Endometrial microvascular endothelial cells (primary cell): ENCODE results near the gene NACC2. TPM values are rescaled to one million over a fixed set of nuclear protein-coding genes. Genes with fewer than 3 reads are reported as not detected.
"Not testable (repeated sequence)": the region's sequence is repeated elsewhere in the genome, so short reads cannot be mapped to it uniquely, and the experiment has no call there.

Experiments
- in situ Hi-C: cut with HindIII; loops from 2 replicates; pipeline ENCODE4 v1.10.0; 2017; ENCODE audit warnings: low sequenced_read_pairs, low pct_unique_long_range_greater_than_20kb; ENCODE audit errors: inconsistent ontology term
- total RNA-seq: library from RNA; depleted of rRNA; stranded (reverse); fragments of >200 nt; gene quantifications from one replicate; pipeline ENCODE4 v1.2.3, GENCODE V29; 2015; ENCODE audit errors: inconsistent ontology term

Gene NACC2
- total RNA-seq, 1 donor from 2014 or later: 21.9 TPM

DNA sequence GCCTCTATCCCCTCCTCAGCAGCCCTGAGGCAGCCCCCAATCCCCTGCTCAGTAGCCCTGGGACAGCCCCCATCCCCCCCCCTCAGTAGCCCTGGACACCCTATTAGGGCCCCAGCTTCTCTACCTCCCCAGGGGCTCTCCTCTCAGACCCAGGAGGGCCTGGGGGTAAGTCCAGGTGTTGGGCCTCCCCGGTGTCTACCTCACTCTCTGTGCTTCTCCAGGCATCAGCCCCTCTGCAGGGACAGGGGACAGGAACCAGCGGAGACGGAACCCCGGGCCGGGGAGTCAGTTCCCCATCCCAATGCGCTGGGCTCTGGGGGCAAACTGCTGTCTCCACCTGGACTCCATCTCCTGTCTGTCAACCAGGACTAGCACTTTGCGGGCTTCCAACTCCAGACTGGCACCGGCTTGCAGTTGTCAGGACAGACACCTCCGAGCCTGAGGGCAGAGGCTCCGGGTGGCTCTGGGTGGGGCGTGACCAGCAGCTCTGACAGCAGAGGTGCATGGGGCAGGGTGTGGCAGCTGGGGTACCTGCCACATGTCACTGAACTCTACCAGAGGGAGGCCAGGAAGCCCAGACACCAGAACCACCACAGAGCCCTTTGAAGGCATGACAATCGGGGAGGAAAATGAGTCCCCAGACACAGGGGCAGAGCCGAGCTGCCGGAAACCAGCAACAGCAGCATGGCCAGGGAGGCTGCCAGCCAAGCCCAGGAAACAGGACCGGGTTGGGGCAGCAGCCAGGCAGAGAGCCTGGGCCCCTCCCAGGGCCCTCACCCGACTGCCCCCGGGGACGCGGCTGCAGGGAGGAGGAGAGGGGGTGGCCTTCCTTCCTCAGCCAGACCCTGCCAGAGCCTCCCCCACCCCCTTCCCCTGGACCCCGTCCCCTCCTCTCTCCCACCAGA lies 116.2 kb downstream of the NACC2 start:
- in situ Hi-C loops: no loop called here

DNA sequence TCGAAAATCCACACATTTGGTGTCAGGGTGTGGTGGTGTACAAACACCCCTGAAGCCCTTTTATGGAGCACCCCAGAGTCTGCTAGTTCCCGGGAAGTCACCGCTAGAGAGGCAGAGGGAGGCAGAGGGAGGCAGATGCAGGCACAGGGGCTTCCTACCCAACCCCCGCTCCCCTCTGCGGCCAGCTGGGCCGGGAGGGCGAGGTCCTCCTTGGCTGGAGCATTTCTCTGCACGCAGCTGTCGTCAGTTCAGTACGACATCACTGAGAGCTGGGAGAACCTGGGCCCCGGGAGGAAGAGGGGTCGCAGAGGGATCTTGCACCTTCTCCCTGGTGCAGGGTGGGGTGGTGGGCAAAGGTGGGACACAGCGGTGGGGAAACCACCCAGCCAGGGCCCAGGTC lies 118.1 kb downstream of the NACC2 start:
- in situ Hi-C loops: no loop called here

DNA sequence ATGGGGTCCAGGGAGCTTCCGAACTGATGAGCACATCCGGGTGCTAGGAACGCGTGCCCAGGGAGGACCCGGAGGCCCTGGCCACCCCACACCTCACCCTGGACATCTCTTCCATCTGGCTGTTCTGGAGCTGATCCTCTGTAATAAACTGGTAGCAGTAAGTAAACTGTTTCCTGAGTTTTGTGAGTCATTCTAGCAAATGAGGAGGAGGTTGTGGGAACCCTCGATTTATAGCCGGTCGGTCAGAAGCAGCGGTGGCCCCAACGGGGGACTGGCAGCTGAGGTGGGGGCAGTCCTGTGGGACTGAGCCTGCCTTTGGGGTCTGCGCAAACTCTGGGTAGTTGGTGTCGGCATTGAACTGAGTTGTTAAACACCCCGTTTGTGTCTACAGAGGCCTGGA lies 118.6 kb downstream of the NACC2 start:
- in situ Hi-C loops: no loop called here

DNA sequence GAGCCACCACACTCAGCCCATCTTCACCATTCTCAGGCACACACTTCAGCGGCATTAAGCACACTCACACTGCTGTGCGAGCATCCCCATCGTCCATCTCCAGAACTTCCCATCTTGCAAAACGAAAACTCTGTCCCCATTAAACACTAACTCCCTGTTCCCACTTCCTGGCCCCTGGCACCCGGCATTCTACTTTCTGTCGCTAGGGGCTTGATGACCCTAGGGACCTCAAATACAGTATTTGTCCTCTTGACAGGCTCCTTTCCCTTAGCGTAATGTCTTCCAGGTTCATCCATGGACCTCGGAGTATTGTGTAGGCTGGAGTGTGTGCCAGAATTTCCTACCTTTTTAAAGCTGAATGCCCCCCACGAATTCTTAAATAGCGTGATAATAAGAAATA lies 119.3 kb downstream of the NACC2 start:
- in situ Hi-C loops: no loop called here

DNA sequence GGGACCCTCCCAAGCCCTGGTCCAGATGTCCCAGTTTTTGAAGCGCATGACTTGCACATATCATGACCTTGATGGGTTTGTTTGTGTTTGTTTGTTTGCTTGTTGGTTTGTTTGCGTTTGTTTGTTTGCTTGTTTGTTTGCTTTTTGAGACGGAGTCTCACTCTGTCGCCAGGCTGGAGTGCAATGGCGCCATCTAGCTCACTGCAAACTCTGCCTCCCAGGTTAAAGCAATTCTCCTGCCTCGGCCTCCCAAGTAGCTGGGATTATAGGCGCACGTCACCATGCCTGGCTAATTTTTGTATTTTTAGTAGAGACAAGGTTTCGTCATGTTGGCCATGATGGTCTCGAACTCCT lies 120.9 kb downstream of the NACC2 start:
- in situ Hi-C loops: no loop called here

DNA sequence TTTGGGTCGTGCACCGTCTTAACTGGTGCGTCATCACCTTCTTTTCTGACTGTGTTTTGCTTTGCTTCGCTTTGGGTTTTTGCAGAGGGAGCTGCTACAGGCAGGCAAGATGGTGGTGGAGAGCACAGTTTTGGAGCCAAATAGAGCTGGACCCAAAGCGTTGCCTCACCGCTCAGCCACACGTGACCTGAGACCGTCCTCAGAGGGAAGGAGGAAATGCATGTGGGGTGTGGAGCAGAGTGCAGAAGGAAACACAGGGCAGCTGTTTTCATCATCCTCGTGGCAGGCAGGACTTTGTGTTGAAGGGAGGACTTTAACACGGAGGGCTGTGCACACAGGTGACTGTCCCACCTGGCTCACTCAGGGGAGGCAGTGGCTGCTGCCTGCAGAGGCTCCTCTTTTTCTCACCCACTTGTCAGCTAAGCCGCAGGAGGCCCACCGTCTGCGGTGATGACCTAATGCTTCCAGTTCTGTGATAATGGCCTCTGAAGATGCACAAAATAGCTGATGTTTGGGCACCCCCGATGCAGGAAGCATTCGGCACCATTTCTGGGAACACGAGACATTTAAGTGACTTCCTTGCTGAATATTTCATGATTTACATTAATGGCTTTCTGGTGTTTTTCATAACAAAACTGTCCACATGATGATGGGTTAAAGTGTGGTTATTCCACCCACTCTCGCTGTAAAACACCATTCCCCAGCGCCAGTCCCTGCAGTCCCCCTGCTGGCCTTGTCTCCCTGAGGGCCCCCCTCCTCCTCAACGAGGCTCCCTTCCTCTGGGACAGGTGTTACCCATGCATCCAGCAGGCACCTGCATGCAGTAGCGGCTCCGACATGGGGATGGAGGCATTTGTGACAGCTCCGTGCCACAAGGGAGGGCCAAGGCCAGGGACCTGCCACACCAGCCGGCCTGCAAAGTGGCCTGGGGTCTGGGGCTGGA lies 121.5 kb downstream of the NACC2 start:
- in situ Hi-C loops: no loop called here

DNA sequence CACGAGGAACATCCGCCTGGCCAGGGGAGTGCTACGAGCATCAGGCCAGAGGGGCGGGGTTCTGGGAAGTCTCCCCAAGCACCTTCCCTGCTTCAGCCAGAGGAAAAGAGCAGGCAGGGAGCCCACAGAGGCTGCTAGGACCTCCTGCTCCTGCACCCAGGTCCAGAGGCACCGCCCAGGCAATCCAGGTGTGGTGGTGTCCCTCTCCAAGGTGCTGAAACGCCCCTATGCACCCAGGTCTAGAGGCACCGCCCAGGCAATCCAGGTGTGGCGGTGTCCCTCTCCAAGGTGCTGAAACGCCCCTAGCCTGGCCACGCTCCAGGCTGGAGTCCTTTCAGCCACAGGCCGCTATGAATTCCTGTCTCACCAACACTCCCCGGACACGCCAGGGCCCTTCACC lies 123.2 kb downstream of the NACC2 start:
- in situ Hi-C loops: no loop called here

DNA sequence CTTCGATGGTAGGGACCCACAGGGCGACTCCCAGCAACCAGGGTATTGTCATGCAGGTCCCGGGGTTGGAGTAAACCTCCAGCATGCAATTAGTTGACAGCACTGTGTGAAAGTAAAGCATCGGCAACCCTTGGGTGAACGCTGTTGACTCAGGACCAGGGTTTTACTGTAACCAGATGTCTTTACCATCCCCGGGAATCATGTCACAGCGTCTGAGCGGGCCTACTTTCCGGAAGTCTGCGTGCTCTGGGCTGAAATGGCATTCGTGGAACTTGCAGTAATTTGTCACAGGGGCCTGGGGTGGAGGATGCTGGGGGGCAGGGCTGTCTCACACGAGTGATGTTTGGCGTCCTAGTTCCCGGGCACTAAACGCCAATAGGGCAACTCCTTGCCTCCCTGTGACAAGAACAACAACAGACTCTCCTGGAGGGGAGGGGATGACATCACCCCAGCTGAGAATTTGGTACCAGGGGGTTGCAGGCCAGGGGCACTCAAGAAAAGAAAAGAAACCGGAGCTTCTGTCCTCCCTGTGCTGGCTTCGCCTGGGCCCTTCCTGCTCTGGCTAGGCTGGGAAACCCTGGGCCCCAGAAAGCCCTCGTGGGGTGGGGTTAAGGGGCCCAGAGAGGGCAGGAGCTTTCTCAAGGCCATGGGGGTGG lies 123.8 kb downstream of the NACC2 start:
- in situ Hi-C loops: no loop called here

DNA sequence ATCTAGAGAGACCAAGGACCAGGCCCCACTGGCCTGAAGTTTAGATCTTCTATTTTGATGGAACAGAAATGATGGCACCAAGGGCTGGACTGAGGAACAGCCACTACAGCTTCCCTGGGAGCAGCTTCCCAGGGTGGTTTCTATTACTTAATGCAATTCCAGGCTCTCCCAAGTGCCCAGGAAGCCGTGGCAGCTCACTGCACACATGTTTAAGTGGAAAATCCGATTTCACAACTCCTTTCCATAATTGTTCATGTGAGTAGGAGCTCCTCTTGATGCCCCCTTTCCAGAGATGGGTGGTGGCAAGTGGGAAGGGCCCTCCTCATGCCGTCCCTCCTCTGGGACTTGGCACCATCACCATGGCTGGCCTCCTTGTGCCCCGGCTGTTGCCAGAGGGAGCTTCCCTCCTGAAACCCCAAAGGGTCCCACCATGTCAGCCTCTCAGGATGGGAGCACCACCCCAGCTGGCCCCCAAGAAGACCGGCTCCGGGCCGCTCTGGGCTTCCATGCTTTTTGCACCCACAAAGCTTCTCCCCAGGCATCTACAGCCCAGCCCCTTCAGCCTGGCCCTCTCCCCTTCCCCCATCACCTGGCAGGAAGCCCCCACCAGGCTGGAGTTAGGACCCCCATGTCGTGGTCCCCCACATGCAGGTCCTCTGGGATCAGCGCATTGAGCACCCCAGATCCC lies 124.8 kb downstream of the NACC2 start:
- in situ Hi-C loops: no loop called here

DNA sequence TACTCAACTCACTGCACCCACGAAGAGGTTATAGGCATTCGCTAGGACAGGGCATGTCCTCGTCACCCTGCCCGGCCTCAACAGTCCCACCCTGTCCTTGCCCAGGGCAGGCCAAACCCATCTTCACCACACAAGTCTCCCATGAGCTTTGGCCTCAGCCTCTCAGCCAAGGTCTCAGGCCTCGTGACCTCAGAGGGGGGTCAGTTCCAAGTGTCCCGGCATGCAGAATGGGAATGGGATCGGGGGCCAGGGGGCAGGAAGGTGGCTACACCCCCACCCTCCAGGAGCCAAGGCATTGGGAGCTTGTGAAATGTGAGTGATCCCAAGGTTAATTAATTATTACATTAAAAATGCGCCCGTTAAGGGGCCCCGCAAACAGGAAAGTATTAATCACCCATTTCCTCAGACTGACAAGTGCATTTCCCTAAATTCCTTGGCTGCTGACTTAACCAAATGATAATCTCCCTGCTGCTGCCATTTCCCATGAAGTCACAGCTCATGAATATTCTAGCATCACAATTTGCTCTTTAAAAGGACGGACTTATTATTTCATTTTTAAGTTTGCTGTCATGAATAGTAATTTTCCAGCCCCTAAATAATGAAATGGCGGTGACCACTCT lies 125.9 kb downstream of the NACC2 start:
- in situ Hi-C loops: no loop called here

DNA sequence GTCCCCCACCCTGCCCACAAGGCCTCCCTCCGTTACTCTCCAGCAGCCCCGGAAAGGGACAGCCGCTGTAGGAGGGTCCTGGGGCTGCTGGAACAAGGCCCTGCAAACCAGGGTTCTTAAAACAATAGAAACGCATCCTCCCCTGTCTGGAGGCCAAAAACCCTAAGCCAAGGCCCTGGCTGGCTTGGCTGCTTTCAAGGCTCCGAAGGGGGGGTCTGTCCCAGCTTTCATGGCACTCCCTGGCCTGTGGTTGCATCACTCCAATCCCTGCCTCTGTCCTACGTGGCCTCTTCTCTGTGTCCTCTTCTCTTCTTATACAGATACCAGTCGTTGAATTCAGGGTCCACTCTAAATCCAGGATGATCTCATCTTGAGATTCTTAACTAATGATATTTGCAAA lies 126.5 kb downstream of the NACC2 start:
- in situ Hi-C loops: no loop called here

DNA sequence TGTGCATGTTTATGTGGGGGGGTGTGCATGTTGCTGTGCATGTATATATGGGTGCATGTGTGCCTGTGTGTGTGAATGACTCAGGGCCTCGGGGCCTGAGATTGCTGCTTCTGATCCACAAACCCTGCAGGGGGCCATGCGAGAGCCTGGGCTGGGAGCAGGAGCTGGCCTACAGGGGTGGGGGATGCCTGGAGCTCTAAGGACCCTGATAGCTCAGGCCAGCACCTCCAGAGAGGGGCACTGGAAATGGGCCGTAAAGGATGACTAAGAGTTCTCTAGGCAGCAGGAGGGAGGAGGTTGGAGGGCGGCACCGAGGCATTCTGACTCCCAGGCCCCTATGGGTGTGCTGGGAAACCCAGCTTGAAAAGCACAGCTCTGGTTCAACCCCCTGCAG lies 127.0 kb downstream of the NACC2 start:
- in situ Hi-C loops: no loop called here

DNA sequence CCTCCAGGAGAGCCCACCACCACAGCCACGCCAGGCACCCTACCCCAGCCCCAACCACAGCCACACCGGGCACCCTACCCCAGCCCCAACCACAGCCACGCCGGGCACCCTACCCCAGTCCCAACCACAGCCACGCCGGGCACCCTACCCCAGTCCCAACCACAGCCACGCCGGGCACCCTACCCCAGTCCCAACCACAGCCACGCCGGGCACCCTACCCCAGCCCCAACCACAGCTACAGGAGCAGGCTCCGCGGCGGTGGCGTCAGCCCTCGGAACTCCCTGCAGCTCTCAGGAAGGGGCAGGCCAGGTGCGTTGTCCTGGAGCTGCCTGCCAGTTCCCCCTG lies 128.2 kb downstream of the NACC2 start:
- in situ Hi-C loops: not testable (repeated sequence)

DNA sequence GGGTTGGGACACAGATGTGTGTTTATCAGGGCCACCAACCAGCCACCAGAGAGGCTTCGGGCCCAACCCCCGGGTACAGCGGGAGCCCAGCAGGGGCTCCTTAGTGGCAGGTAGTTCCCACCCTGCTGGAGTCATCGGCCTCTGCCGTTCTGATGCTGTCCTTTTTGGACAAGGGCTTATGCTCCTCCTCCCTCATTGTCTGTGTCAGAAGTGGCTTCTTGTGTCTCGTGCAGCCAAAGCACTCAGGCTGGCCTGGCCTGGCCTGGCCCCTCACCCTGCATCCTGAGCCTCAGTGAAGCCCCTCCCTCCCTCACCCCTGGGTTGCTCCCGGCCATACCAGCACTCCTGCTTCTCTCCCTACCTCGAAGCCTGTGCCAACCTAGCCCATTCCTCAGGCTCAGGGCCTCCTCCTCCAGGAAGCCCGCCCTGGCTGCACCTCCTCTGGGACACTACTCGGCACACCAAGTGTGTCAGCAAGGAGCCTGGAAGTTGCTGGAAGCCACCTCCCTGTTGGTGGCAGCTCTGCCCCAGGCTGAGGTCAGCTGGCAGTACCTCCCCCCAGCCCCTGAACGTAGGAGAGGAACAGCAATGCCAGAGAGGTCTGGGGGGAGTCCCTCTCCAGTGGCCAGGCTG lies 129.8 kb downstream of the NACC2 start:
- in situ Hi-C loops: no loop called here

DNA sequence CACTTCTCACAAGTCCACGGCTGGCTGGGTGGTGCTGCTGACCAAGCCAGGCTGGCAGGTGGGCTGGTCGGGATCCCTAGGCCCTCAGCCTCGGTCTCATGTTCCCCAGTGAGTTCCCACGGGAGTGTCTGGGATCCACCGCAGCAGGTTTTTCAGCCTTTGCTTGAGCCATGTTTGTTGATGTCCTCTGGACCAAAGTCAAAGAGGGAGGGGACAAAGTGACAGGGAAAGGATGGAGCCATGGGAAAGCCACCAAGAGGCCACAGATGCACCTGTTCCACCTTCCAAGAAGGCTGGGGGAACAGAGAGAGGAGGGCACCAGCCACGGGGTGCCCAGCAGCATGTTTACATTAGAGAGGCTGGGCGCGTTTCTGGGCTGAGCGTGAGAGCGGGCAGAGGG lies 131.2 kb downstream of the NACC2 start:
- in situ Hi-C loops: no loop called here

DNA sequence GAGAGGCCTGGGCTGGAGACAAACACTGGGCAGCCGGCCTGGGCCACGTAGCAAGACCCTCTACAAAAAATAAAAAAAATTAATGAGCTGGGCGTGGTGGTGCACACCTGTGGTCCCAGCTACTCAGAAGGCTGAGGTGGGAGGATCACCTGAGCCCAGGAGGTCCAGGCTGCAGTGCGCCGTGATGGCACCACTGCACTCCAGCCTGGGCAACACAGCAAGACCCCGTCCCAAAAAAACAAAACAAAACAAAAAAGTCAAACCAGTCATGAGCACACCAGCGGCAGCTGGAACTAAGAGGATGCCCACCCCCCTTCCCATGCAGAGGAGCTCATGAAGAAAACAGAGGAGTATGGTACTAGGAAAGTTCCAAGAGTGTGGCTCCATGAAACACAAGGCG lies 131.8 kb downstream of the NACC2 start:
- in situ Hi-C loops: no loop called here

DNA sequence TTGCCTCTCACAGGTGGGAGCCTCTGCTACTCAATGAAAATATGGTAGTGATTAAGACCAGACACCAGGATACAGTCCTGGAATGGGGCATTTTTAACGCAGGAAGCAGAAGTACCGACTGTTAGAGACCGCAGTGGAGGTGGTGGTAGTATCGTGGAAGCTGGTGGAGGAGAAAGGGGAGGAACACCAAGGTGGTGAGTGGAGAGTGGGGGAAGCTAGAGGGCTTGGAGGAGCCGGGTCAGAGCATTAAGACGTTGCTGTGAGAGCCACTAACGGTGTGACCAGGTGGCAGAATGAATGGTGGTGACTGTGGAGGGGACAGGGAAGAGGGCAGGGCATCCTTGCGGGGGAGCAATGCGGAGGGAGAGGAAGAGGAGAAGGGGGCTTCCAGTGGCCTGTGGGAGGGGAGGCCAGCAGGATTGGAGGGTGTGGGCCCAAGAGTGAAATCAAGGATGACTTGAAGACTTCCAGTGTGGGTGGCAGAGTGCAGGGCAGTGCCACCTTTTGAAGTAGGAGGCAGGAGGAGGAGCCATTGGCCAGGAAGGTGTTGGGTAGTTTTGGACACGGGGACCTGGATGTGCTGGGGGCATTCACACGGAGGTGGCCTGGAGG lies 132.3 kb downstream of the NACC2 start:
- in situ Hi-C loops: no loop called here
